ENCODE data around the gene ELAPOR2.
A peak's percentile ranks its signal among the peaks of the same experiment; 100 is the strongest.
"Not testable (repeated sequence)": the region's sequence is repeated elsewhere in the genome, so short reads cannot be mapped to it uniquely, and the experiment has no call there.

The ELAPOR2 gene

DNA sequence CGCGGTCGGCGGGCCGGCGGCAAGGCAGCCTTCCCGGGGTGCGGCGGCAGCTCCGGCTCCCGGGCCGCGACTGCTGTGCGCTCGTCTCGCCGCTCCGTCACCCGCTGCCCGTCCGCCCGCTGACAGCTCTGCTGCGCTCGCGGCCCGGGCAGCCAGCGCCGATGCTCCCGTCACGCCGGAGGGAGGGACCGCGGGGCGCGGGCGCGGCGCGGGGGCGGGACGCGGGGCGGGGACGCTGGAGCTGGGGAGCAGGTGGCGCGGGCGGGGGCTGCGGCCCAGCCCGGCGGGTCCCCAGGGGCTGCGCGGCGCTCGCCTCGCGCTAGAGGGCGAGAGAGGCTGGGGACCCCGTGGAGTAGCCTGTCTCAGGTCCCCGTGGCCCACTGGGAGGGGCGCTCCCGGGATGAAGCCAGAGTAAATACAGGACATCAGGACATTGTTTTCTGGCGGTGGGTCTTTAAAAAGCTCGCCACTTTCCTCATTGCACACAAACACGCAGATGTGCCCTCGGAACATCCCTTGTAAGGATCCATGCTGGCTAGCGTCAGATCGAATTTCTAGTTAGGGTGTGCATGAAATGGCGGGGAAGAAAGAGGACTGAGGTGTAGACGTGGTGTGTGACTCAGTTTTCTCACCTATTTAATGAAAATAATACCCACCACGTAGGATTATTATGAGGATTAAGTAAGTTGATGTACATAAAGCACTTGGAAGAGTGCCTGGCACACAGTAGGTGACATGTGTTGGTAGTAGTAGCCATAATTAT, at the start of gene ELAPOR2:
TSS of gene ELAPOR2 (minus strand) at position 130 of the 763 bp plus-strand sequence. CDS start 141 bp downstream, outside the sequence.
- DNase-seq (ENCODE audit: low read depth), result peak; percentile 4
- H3K4me3 ChIP-seq (ENCODE audit: low read depth, low read length), result peak within 1 kb of the TSS; percentile 56

- DNase-seq (ENCODE audit: low read depth), result no peak
- no peak overlapping the region for H3K4me3 ChIP-seq (ENCODE audit: low read depth, low read length)
Observed at GRCh38 chr7:87107949-87108776, 48.7 kb upstream of the ELAPOR2 start.

DNA sequence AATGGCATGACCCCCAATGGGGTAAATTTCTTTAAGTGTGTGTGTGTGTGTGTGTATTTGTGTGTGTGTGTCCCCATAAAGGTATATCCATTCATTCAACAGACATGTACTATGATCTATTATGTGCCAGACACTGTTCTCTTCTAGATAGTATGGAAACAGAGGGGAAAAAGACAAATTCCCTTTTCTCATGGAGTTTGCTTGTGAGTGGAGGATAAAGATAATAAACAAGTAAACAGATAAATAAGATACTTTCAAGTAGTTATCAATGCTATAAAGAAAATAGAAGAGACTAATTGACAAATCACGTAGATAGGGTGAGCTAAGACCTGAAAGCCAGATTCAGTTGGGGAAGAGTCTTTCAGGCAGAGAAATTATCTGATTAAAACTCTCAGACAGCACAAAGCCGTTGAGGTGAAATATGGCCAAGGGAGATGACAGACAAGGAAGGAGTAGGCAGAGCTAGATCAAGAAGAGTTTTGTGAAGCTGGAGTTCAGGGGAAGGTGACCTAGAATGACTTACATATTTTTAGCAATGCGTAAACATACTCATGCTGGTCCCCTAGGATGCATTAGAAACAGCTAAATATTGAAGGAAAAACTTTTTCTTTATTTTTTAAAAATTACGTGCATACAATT, 47.6 kb upstream of the ELAPOR2 start:
- DNase-seq (ENCODE audit: low read depth), result no peak

GRCh38 chr7:87105401-87105800, 45.9 kb upstream of the ELAPOR2 start:
- no peak overlapping the region for H3K4me3 ChIP-seq (ENCODE audit: low read depth, low read length)
- DNase-seq (ENCODE audit: low read depth), result no peak

More for the DNA sequence above, 47.6 kb upstream of the ELAPOR2 start:
- no peak overlapping the region for H3K4me3 ChIP-seq (ENCODE audit: low read depth, low read length)

DNA sequence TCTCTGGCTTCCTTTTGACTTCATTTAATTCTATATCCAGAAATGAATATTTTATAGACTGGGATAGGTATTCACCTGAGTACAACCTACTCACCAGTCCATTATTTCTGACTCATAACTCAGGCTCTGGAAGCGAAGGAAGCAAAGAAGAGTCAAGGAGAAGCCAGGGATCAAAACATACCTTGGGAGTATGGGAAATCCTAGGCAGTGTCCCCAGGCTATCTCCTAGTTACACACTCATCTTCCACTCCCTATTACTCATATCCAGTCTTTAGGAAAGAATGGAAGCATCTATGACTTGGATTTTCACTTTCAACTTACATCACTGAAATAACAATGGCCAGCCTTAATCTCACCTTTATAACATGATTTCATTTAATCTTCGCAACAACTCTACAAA, 40.9 kb upstream of the ELAPOR2 start:
- no peak overlapping the region for H3K4me3 ChIP-seq (ENCODE audit: low read depth, low read length)
- DNase-seq (ENCODE audit: low read depth), result no peak

- not testable (repeated sequence) for DNase-seq (ENCODE audit: low read depth); H3K4me3 ChIP-seq (ENCODE audit: low read depth, low read length)
Observed at GRCh38 chr7:87097375-87097774, 37.9 kb upstream of the ELAPOR2 start.

GRCh38 chr7:87094322-87094721, 34.9 kb upstream of the ELAPOR2 start:
- no peak overlapping the region for H3K4me3 ChIP-seq (ENCODE audit: low read depth, low read length)
- DNase-seq (ENCODE audit: low read depth), result no peak

DNA sequence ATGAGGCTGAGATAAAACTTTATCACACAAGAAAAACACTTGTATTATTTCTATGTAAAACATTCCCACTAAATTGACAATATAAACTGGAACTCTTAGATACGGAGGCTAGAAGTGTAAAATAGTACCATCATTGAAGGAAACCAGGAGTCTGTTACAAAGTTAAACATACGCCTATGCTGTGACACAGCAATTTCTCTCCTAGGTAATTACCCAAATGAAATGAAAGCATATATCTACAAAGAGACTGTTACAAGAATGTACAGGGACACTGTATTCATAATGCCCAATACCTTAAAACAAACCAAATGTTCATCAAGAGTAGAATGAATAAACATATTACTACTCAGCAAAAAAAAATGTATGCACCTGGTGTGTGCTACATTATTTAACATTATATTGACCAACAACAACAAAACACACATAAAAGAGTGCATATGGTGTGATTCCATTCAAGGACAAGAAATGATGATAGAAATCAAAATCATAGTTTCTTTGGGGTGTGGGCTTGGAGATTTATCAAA, 33.2 kb upstream of the ELAPOR2 start:
- no peak for DNase-seq (ENCODE audit: low read depth)
- no peak overlapping the region for H3K4me3 ChIP-seq (ENCODE audit: low read depth, low read length)

- no peak overlapping the region for H3K4me3 ChIP-seq (ENCODE audit: low read depth, low read length)
- DNase-seq (ENCODE audit: low read depth), result no peak
Observed at GRCh38 chr7:87091487-87092066, 32.1 kb upstream of the ELAPOR2 start.

GRCh38 chr7:87083865-87084519, 24.5 kb upstream of the ELAPOR2 start:
- DNase-seq (ENCODE audit: low read depth), result no peak
- H3K4me3 ChIP-seq (ENCODE audit: low read depth, low read length), result no peak overlapping the region

- DNase-seq (ENCODE audit: low read depth), result no peak
Observed at GRCh38 chr7:87082675-87083074, 23.2 kb upstream of the ELAPOR2 start.

GRCh38 chr7:87075671-87076404, 16.4 kb upstream of the ELAPOR2 start:
- H3K4me3 ChIP-seq (ENCODE audit: low read depth, low read length), result no peak overlapping the region
- no peak for DNase-seq (ENCODE audit: low read depth)

More at GRCh38 chr7:87082675-87083074, 23.2 kb upstream of the ELAPOR2 start:
- H3K4me3 ChIP-seq (ENCODE audit: low read depth, low read length), result no peak overlapping the region

DNA sequence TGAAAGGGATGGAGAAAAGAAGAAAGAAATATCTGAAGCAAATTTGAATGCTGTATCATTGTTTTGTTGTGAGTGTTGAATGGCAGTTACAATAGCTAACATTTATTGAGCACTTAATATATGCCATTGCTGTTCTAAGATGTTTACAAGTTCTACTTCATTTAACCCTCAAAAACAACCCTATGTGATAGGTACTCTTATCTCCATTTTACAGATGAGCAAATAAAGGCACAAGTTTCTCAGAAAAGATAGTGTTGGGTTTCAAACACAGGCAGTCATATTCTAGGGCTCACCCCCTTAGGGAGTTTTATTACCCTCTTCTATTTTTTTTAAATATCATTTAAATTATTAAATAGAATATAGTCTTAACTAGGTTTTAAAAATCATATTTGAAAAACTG, 8.3 kb upstream of the ELAPOR2 start:
- no peak overlapping the region for H3K4me3 ChIP-seq (ENCODE audit: low read depth, low read length)
- no peak for DNase-seq (ENCODE audit: low read depth)

- H3K4me3 ChIP-seq (ENCODE audit: low read depth, low read length), result no peak overlapping the region
- no peak for DNase-seq (ENCODE audit: low read depth)
Observed at GRCh38 chr7:87060288-87060537, 759 bp upstream of the ELAPOR2 start.

DNA sequence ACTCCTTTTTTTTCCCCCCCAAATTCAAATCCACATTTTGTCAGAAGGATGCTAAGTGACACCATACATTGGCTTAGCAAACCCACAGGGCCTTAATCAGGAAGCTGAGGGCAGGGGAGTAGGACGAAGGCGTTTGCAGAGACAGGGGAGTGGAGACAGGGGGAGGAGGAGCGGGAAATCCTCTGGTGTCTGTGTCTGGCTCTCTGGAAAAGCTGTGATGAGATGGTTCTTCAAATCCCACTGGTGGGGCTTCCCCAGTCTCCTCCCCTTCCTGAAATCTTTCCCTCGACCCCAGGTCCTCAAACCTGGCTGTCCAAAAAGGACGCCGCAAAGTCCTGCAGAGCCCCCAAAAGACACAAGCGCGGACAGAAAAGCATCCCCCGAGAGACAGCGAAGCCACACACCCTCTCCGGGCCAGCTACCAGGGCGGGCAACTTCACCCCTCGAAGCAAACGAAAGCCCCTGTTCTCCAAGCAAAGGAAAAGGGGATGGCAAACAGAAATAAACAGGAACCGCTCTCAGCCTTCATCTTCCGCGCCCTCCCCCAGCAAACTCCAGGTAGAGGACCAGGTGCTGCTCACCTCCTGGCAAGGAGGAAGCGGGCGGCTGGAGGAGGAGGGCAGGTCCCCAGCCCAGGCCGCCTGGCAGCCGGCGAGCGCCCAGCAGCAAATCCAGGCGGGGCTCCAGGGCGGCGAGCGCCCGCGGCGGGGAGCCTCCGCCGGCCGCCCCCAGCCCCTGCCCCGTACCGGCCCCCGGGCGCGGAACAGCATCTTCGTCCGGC, 520 bp downstream of the ELAPOR2 start:
- H3K4me3 ChIP-seq (ENCODE audit: low read depth, low read length), result peak overlapping the region; percentile 56
- no peak for DNase-seq (ENCODE audit: low read depth)

DNA sequence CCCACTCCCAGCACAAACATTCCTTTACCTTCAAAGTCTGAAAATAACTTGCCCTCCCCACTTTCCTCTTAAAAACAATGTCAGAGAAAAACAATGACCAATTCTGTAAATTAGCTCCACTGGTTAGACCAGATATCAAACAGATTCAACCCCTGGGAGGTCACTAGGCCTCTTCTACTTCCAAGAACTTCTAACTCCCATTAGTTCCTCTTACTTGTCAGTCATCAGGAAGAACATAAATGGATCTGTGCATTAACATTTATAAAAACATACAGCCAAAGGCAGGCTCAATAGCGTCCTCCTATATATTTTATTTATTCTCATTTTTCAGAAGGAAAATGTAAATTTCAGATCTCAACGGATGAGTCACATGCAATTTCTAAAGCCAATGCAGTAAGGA, 2.2 kb downstream of the ELAPOR2 start:
- no peak overlapping the region for H3K4me3 ChIP-seq (ENCODE audit: low read depth, low read length)
- no peak for DNase-seq (ENCODE audit: low read depth)

DNA sequence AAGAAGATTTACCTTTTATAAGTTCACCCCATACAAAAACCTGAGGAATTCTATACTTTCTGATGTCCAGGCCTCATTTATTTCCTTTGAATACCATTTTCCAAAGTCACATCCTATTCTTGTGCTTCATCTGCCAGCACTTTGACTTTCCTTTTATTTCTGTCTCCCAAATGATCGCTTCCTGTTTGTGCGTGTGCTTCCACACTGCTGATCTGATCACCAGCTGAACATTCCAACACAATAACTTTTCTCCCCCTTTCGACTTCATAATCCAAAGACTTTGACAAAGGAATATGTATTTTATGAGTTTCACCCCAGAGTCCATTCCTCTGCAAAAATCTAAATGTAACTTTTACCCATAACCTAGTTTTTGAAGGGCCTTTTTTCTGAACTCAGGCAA, 3.1 kb downstream of the ELAPOR2 start:
- H3K4me3 ChIP-seq (ENCODE audit: low read depth, low read length), result no peak overlapping the region
- no peak for DNase-seq (ENCODE audit: low read depth)

DNA sequence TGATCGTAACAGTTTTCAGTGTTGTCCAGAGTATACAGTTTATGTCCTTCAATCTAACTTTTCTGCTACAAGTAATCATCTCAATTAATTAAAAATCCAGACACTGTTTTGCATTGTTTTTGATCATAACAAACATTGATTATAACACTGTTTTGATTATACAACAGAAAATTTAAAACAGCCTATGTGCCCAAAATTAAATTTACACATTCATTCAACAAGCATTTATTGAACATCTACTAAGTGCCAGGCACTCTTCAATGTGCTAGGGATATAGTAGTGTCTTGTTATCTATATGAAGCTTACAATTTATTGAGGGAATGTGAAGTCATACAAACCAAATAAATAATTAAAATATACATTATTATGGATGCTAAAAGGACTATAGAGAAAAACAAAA, 10.6 kb downstream of the ELAPOR2 start:
- no peak for DNase-seq (ENCODE audit: low read depth)
- H3K4me3 ChIP-seq (ENCODE audit: low read depth, low read length), result no peak overlapping the region
